ENCODE results near the gene UBE2G2.

Gene UBE2G2

DNA sequence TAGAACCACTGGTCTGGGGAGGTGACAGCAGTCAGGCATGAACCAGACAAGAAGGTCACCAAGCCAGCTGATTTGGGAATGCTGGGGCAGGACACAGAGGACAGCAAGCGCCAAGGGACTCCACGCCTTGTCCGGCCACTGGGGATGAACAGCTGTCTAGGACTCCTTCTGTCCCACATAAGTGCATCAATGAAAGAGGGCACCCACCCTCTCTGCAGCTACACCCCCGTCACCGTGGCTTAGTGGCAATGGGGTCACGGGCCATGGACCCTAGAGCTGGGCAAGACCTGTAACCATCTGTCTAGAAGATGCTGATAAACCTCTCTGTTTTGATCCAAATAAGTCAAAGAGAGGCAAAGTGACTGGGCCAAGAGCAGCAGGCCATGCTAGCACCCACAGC lies 16.8 kb downstream of the UBE2G2 start:
- no peak for DNase-seq

GRCh38 chr21:44783020-44783696 lies 18.5 kb downstream of the UBE2G2 start:
- DNase-seq = no peak

DNA sequence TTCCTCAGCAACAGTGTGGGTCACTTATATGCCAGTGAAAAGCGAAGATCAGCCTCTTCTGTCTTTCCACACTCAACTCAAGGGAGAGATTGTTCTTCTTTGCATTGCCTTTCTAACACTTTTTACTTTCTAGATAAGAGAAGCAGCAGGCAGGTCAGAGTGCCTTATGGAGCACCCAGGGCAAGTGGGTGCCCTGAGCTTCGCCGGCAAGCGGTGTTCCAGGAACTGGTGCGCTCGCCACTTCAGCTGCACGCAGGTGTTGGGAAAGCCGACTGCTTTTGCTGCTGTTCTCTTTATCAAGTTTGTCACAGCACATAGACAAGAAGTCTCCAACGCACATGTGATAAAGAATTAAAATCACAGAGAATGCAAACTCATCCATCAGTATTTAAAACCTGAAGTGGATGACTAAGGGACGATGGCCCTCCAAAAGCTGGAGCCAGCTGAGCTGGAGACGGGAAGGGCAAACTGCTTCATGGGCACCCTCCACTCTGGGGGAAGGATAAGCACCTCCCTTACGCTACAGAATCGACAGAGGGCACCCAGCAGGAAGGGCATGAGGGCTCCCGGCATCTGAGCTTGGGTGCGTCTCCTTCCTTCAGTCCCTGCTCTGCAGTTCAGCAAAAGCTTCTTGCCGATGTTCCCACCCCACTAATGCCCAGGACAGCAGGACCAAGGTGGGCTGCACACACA lies 20.7 kb downstream of the UBE2G2 start:
- no peak for DNase-seq

DNA sequence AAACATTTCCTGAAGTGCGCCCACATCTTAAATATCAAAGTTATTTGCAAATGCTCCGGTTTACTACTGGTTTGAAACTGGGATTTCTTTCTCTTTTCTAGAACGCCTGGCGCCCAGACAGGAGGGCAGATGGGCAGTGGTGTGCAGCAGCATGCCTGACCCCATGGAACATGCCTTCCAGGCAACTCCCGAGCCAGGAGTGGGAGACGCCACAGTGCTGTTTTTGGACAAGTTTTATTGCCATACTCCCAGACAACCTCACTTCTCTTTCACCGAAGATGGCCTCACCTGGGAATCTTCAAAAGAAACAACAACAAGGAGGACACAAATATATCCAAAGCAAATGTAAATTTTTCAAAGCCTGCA lies 21.5 kb downstream of the UBE2G2 start:
- no peak for DNase-seq

GRCh38 chr21:44779417-44780136 lies 22.0 kb downstream of the UBE2G2 start:
- DNase-seq = no peak

DNA sequence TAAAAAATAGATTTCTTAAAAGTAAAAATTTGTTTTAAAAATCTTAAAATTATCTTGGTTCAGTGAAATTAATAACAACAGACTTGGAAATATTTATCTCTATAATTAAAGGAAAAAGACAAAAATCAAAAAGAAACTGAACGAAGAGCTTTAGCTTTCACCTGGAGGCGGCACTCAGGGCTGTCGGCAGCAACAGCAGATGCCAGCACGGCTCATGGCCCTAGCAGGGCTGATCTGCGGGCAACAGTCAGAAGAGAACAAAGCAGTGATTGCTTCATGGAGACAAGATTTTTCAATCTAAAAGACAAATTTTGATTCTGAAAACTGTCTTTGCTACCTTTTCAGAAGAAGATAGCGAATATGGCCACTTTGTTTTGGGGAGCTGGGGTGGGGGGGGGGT lies 22.6 kb downstream of the UBE2G2 start:
- no peak for DNase-seq

GRCh38 chr21:44778499-44778911 lies 23.1 kb downstream of the UBE2G2 start:
- no peak for DNase-seq

- no peak for DNase-seq
Observed at GRCh38 chr21:44778094-44778493, 23.5 kb downstream of the UBE2G2 start.

- DNase-seq = no peak
Observed at GRCh38 chr21:44774972-44775371, 26.6 kb downstream of the UBE2G2 start.

DNA sequence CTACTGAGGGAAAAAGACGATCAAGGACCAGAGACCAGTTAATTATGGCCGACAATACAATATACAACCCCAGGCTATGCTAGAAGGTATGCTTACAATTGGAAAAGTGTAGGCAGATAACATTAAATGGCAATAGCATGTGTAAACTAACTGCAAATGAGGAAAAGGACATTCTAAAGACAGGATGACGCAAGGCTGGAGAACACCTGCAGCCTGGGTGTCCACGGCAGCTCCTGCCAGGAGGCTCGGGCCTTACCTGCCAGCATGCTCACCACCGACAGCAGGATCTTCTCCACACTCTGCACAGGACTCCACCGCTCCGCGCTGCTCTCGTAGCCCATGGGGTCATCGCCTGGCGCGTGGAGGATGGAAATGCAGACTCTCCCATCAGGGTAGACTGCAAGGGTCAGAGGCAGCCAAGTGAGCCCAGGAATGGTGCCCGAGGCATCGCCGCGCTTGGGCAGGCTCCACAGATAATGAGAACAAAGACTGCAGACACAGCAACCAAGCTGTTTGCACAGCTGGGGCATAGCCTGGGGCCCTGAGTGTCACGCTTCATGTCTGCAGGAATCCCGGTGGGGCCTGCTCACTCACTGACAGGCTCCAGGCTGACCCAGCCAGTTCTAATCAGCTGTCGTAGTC lies 28.2 kb downstream of the UBE2G2 start:
- DNase-seq = no peak

DNA sequence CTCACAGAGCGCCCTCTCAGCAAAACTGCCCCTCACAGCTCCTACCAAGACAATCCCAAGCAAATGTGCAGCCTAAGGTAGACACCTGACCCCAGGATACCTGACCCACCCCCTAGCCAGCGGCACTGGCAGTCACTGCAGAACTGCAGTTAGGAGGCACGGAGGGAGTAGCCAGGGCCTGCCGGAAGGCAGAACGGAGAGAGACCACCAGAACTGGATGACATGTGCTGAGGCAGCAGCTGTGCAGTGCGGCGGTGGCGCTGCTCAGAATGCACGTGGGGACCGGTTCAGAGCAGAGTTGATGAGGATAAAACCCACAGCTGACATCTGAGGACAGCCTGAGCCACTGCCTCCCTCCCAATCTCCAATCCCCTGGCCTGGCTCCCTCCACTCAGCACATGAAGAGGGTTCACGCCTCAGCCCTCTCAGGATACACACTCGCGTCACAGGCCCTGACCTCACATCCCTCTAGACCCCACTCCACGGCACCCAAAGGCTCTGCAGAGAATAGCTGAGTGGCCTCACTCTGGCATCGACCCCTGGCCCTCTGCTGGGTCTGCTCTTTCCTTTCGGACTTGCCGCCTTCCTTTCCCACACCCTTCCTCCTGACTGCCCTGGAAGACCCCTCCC lies 29.6 kb downstream of the UBE2G2 start:
- DNase-seq = no peak

DNA sequence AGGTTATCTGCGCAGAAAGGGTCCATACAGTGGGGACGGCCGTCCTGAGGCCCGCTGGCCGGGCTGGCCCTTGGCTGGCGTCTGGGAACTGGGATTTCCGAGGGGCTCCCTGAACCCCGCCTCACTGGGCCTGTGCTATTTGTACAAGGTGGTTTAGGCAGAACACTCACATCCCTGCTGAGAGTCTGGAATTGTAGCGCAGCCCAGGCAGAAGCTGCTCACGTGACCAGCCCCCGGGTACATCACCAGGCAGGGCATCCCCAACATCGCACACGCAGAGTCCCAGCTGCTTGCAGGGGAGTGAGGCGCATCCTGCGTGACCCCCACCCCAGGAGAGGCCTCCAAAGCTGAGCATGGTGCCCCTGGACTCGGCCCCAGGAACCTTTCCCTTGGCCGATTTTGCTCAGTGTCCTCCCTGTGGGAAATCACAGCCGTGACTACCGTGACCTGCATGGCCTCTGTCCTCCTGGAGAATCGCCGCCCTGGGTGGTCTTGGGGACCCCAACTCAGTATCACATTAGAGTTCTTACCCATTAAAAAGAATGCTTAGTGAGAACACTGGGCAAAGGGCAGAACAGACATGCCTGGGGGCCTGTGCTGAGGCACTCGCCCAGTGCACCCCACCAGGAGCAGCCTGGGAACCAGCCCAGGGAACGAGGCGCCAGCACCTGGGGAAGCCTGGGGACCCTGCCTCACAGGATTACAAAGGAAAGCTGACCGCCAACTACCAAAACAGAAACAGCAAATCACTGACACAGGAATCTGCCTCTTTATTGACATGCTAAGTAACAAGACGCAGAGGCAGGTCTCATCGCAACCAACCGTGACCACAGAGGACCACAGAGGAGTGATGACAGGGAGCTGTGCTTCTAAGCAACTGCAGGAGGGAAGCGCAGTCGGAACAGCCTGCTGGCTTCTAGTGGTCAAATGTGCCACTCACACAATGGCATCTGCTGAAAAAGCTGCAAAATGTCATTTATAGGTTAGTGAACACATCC lies 33.5 kb downstream of the UBE2G2 start:
- no peak for DNase-seq

- DNase-seq = no peak
Observed at GRCh38 chr21:44766818-44767354, 34.7 kb downstream of the UBE2G2 start.

GRCh38 chr21:44766014-44766817 lies 35.4 kb downstream of the UBE2G2 start:
- no peak for DNase-seq

GRCh38 chr21:44765231-44766013 lies 36.2 kb downstream of the UBE2G2 start:
- DNase-seq = no peak

DNA sequence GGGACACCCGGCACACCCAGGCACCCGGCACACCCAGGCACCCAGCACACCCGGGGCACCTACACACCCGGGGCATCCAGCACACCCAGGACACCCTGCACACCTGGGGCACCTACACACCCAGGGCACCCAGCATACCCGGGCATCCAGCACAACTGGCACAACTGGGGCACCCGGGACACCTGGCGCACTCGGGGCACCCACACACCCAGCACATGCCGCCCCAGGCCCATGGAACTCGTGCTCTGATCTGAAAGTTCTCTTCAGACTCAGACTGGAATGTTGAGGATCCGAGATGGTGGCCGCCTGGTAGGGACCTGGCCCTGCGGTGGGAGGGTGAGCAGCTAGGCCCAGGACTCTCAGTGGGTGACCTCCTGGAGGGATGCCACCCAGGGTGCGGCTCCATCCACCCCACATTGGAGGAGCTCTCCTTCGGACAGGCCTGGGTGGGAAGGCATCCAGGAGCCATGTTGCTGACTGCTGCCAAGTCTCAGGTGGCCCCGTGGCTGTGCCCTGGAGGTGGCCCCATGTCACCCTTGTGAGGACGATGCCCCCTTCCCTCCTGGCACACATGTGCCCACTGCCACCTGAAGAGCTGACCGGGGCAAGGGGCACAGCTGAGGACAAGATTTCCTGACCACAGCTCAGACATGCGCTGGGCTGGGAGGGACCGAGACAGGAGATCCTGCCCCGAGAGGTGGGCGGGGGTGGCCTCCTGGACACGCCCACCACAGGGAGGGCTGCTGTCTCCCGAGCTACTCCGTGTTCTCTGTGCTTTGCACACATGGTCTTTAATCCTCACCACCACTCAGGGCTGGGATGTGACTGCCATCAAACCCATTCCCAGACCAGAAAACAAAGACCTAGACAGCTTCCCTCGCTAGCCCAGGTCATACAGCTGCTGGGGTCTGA lies 37.0 kb downstream of the UBE2G2 start:
- DNase-seq = no peak

DNA sequence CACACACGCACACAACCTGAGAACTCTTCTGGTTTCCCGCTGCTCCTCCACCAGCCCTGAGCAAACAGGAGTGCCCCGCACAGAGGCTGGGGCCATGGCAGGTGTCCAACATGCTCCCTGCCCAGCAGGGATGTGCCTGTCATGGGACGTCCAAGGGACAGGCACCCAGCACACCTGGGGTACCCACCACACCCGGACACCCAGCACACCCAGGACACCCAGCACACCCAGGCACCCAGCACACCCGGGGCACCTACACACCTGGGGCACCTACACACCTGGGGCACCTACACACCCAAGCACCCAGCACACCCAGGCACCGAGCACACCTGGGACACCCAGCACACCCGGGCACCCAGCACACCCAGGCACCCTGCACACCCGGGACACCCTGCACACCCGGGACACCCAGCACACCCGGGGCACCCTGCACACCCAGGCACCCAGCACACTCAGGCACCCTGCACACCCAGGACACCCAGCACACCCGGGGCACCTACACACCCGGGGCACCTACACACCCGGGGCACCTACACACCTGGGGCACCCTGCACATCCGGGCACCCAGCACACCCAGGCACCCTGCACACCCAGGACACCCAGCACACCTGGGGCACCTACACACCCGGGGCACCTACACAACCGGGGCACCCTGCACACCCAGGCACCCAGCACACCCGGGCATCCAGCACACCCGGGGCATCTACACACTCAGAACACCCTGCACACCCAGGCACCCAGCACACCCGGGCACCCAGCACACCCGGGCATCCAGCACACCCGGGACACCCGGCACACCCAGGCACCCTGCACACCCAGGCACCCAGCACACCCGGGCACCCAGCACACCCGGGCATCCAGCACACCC lies 37.9 kb downstream of the UBE2G2 start:
- DNase-seq = no peak

DNA sequence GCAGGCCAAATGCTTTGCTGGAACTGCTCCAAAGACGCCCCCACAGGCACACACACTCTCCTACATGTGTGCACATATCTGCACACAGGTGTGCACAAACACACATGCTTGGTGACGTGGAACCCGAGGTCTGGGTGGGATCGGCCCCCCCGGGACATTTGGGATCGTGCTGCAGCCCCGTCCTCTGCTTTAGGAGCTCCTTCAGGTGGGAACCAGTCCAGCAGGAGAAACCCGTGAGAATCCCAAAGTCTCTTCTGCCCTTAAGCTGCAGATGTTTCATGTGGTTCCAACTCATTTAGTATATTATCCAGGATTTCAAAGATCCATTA lies 38.6 kb downstream of the UBE2G2 start:
- DNase-seq = no peak

All from activated CD4-positive, CD25-positive, alpha-beta regulatory T cell (primary cell).